Measurements from ENCODE around the gene SLC22A1. TPM values are rescaled to one million over a fixed set of nuclear protein-coding genes. Genes with fewer than 3 reads are reported as not detected.
"Not testable (repeated sequence)": the region's sequence is repeated elsewhere in the genome, so short reads cannot be mapped to it uniquely, and the experiment has no call there.

Gene SLC22A1
- total RNA-seq, 2 experiments from 2014 or later = 0.14 to 0.99 TPM

GRCh38 chr6:160154471-160154870, 32.9 kb downstream of the SLC22A1 start:
- ChIA-PET POLR2A (no interaction called here), CTCF (no interaction called here)
- no peak for DNase-seq
- Mint-ChIP-seq H3K9me3 (peaks cover 7% of the 10 kb centered on the region), H3K27ac (no peak overlapping the region), H3K27me3 (no peaks in the 10 kb centered on the region), H3K4me1 (ENCODE audit: low read depth) (no peaks in the 10 kb centered on the region), H3K4me3 (no peak overlapping the region), H3K36me3 (peaks cover 4% of the 10 kb centered on the region)
- intact Hi-C loops (cut with micrococcal nuclease) = no loop called here

DNA sequence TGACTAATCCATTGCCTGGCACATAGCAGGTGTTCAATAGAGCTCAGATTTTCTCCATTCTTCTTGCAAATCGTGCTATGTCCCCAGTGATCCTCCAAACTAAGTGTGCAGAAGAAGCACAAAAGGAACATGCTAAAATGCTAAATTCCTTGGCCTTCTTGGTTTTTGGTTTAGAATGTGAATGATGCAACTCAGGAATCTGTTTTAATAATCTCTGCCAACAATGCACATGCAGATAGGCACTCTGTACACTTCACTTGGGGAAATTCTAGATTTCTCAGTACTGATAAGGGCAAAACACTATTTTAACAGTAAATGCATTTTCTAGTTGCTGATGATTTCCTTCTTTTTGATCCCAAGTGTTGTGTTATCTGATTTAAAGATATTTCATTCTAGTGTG, 35.2 kb downstream of the SLC22A1 start:
- ChIA-PET POLR2A (no interaction called here), CTCF (interaction anchor here (1.3 kb wide), 1 partner anchor 299 kb away, joined by 3 read pairs; no protein-coding TSS in a partner anchor)
- H3K27me3 Mint-ChIP-seq = no peaks in the 10 kb centered on the region
- H3K9me3 Mint-ChIP-seq = peaks cover 7% of the 10 kb centered on the region
- H3K27ac Mint-ChIP-seq = no peak overlapping the region
- no peak overlapping the region for H3K4me3 Mint-ChIP-seq
- peaks cover 1% of the 10 kb centered on the region for H3K36me3 Mint-ChIP-seq
- no peaks in the 10 kb centered on the region for H3K4me1 Mint-ChIP-seq (ENCODE audit: low read depth)
- intact Hi-C loops (cut with micrococcal nuclease) = no loop called here
- no peak for DNase-seq

- intact Hi-C loops (cut with micrococcal nuclease) = no loop called here
Measured at GRCh38 chr6:160160450-160160849, 38.8 kb downstream of the SLC22A1 start.

GRCh38 chr6:160160929-160161646, 39.5 kb downstream of the SLC22A1 start:
- no peak overlapping the region for H3K27ac Mint-ChIP-seq
- H3K27me3 Mint-ChIP-seq = peaks cover 6% of the 10 kb centered on the region
- ChIA-PET POLR2A (no interaction called here), CTCF (interaction anchor here (1.3 kb wide), 1 partner anchor 294 kb away, joined by 3 read pairs; no protein-coding TSS in a partner anchor)
- intact Hi-C loops (cut with micrococcal nuclease) = no loop called here
- no peaks in the 10 kb centered on the region for H3K4me1 Mint-ChIP-seq (ENCODE audit: low read depth)
- H3K9me3 Mint-ChIP-seq = no peaks in the 10 kb centered on the region
- H3K4me3 Mint-ChIP-seq = no peak overlapping the region
- H3K36me3 Mint-ChIP-seq = no peaks in the 10 kb centered on the region
- no peak for DNase-seq

More at GRCh38 chr6:160160450-160160849, 38.8 kb downstream of the SLC22A1 start:
- no peak overlapping the region for H3K27ac Mint-ChIP-seq
- POLR2A ChIA-PET = no interaction called here
- no peak for DNase-seq
- no peaks in the 10 kb centered on the region for H3K9me3 Mint-ChIP-seq
- no peaks in the 10 kb centered on the region for H3K36me3 Mint-ChIP-seq
- no peak overlapping the region for H3K4me3 Mint-ChIP-seq
- H3K4me1 Mint-ChIP-seq (ENCODE audit: low read depth) = no peaks in the 10 kb centered on the region
- CTCF ChIA-PET = no interaction called here
- peaks cover 6% of the 10 kb centered on the region for H3K27me3 Mint-ChIP-seq

DNA sequence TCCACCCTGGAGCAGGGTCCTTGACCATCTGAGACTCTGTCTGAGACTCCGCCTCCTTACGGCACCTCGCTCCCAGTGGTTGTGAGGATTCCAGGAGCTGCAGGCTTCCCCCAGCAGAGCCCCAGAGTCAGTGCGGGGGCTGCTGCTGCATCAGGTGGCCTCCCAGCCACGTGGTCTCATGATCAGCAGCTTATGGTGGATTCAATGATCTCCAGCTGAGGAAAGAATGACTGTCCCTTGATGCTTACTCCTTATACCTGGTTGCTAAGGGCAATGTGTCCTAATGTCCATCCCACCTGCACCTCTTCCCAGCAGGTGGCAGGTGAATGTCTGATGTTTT, 40.0 kb downstream of the SLC22A1 start:
- CTCF ChIA-PET = interaction anchor here (1.3 kb wide), 1 partner anchor 294 kb away, joined by 3 read pairs; no protein-coding TSS in a partner anchor
- Mint-ChIP-seq H3K4me3 (no peak overlapping the region), H3K27ac (no peak overlapping the region), H3K36me3 (no peaks in the 10 kb centered on the region), H3K27me3 (peaks cover 6% of the 10 kb centered on the region), H3K9me3 (no peaks in the 10 kb centered on the region), H3K4me1 (ENCODE audit: low read depth) (no peaks in the 10 kb centered on the region)
- POLR2A ChIA-PET = no interaction called here
- intact Hi-C loops (cut with micrococcal nuclease) = no loop called here
- no peak for DNase-seq

DNA sequence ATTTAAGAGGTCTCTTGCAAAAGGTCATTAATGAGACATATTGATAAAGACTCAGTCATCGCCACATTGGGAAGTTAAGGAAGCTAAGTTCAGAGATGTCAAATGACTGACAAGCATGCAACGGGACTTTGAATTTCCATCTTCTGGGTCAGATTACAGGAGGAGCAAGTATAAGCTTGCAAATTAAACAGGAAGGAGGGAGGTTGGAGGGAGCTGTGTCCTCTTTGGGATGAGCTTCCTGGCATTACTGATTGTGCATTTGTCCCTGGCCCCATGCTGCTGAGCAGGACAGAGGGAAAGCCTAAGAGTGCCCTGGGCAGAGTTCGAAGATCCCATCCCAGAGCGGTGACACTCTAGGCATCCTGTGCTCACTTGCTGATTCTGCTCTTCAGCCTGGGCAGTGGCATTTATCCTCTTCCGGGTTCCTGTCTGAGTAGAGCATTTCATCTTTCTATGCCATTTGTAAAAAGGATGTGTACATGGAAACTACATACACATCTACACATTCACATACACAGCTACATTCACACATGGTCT, 40.5 kb downstream of the SLC22A1 start:
- ChIA-PET CTCF (interaction anchor here (1.3 to 1.8 kb wide), 2 partner anchors 24 to 293 kb away, joined by 3 read pairs; no protein-coding TSS in a partner anchor), POLR2A (no interaction called here)
- Mint-ChIP-seq H3K4me3 (no peak overlapping the region), H3K4me1 (ENCODE audit: low read depth) (no peaks in the 10 kb centered on the region), H3K27me3 (peaks cover 6% of the 10 kb centered on the region), H3K36me3 (no peaks in the 10 kb centered on the region), H3K27ac (no peak overlapping the region), H3K9me3 (no peaks in the 10 kb centered on the region)
- no peak for DNase-seq
- intact Hi-C loops (cut with micrococcal nuclease) = no loop called here

GRCh38 chr6:160163425-160163824, 41.8 kb downstream of the SLC22A1 start:
- no peaks in the 10 kb centered on the region for H3K36me3 Mint-ChIP-seq
- H3K27ac Mint-ChIP-seq = no peak overlapping the region
- H3K4me1 Mint-ChIP-seq (ENCODE audit: low read depth) = no peaks in the 10 kb centered on the region
- DNase-seq = no peak
- H3K27me3 Mint-ChIP-seq = peaks cover 8% of the 10 kb centered on the region
- H3K4me3 Mint-ChIP-seq = no peak overlapping the region
- ChIA-PET CTCF (interaction anchor here (1.8 kb wide), 1 partner anchor 25 kb away, joined by 3 read pairs; no protein-coding TSS in a partner anchor), POLR2A (no interaction called here)
- intact Hi-C loops (cut with micrococcal nuclease) = no loop called here
- H3K9me3 Mint-ChIP-seq = no peaks in the 10 kb centered on the region

DNA sequence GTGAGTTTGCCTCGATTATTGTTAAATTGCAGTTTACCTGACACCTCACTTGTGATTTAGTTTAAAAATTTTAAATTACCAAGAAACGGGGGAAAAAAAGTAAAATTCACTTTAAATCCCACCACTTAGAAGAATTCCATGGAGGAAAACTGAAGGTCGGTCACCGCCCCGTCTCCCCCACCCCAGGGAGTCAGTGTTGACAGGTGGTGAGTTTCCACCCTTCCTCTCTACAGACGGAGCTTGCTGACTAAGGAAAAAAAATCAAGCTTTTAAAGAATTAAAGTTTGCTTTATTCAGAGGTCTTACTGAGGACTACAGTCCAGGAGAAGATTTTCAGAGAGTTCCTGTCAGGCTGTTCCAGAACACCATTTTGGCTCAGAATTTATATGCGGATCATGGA, 42.3 kb downstream of the SLC22A1 start:
- DNase-seq = no peak
- Mint-ChIP-seq H3K36me3 (no peaks in the 10 kb centered on the region), H3K27me3 (peaks cover 8% of the 10 kb centered on the region), H3K9me3 (no peaks in the 10 kb centered on the region), H3K27ac (no peak overlapping the region), H3K4me1 (ENCODE audit: low read depth) (no peaks in the 10 kb centered on the region), H3K4me3 (no peak overlapping the region)
- ChIA-PET CTCF (no interaction called here), POLR2A (no interaction called here)
- intact Hi-C loops (cut with micrococcal nuclease) = no loop called here

- H3K36me3 Mint-ChIP-seq; CTCF ChIA-PET; H3K4me3 Mint-ChIP-seq; H3K9me3 Mint-ChIP-seq; POLR2A ChIA-PET; H3K27ac Mint-ChIP-seq; H3K4me1 Mint-ChIP-seq (ENCODE audit: low read depth); DNase-seq; intact Hi-C loops (cut with micrococcal nuclease): not testable (repeated sequence)
- H3K27me3 Mint-ChIP-seq = peaks cover 13% of the 10 kb centered on the region
Measured at GRCh38 chr6:160165928-160166327, 44.3 kb downstream of the SLC22A1 start.

DNA sequence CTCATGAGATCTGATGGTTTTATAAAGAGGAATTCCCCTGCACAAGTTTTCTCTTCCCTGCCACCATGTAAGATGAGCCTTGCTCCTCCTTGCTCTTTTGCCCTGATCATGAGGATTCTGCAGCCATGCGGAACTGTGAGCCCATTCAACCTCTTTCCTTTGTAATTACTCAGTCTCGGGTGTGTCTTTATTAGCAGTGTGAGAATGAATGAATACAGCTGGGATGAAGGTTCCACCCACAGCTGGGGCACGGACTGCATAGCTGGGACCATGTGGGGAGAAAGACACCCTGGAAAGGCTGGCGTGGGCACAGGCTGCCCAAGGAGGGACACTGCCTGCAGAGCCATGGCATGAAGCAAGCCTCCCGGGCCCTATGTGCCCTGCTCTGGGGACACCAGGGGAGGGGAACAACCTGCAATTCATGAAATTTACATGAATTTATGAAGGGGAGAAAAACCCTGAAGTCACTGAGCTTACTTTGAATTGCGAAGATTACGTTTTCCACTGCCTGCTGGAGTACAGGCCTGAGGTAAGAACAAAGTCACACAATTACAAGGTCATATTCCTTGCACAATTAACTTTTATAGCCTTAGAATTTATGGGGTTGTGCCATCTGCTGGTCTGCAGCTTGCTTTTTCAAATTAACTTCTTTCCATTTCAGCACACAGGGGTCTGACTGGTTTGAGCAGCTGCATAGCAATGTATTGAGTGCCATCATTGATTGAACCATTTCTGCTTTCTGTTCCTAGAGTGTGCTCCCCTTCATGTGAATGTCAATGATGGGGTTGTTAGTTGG, 46.2 kb downstream of the SLC22A1 start:
- Mint-ChIP-seq H3K27me3 (peaks cover 19% of the 10 kb centered on the region), H3K4me3 (no peak overlapping the region), H3K4me1 (ENCODE audit: low read depth) (no peaks in the 10 kb centered on the region), H3K36me3 (no peaks in the 10 kb centered on the region), H3K9me3 (no peaks in the 10 kb centered on the region), H3K27ac (no peak overlapping the region)
- ChIA-PET CTCF (no interaction called here), POLR2A (no interaction called here)
- intact Hi-C loops (cut with micrococcal nuclease) = no loop called here
- DNase-seq = no peak

DNA sequence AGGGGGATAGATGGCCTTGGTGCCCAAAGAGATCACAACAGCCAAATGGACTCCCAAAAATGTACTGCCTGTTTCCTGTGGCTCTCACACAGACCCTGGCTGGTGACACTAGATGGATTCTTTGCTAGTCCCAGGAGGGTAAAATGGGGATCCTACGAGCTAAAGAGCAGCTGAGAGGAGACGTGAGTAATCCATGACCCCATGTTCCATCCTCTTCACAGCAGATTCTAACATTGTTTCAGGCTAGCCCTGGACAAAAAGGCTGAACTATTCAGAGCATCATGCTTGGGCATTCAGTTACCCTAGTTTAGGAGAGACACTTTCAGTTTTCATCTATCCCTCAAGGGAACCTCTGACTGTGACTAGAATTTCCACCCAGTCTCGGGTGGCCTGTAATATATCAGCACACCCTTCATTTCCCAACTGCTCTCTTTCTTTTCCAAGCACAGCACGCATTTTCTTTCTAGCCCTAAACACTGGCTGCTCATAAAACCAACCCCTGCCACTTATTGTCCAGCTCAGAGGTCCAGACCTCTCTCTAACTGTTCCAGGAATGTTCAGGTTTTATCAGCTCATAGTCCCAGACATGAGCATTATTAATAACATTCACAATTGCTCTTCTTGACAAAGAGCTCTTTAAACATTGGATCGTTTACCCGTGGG, 48.5 kb downstream of the SLC22A1 start:
- DNase-seq = no peak
- POLR2A ChIA-PET = no interaction called here
- H3K4me3 Mint-ChIP-seq = no peak overlapping the region
- H3K36me3 Mint-ChIP-seq = no peaks in the 10 kb centered on the region
- peaks cover 16% of the 10 kb centered on the region for H3K27me3 Mint-ChIP-seq
- no peaks in the 10 kb centered on the region for H3K9me3 Mint-ChIP-seq
- intact Hi-C loops (cut with micrococcal nuclease) = no loop called here
- H3K4me1 Mint-ChIP-seq (ENCODE audit: low read depth) = no peaks in the 10 kb centered on the region
- H3K27ac Mint-ChIP-seq = no peak overlapping the region
- CTCF ChIA-PET = no interaction called here

DNA sequence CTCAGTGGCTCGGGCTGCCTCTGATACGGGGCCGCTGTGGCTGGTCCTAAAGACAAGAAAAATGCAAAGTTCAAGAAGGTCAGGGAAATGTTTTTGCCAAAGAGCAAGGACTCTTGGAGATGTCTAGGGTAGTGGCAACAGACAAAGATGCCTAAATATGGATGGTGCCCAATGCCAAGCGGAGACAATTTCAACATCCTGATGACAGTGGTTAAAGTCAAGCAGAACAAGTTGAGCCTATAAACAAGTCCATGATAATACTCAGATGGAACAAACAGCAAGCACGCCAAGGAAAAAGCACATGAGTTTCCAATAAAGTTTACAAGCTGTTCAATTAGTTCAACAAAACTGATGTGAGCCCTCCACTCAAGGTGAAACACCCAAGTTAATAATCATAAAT, 51.1 kb downstream of the SLC22A1 start:
- POLR2A ChIA-PET = no interaction called here
- Mint-ChIP-seq H3K9me3 (no peaks in the 10 kb centered on the region), H3K4me1 (ENCODE audit: low read depth) (no peaks in the 10 kb centered on the region), H3K36me3 (no peaks in the 10 kb centered on the region), H3K27ac (no peak overlapping the region), H3K27me3 (peaks cover 13% of the 10 kb centered on the region), H3K4me3 (no peak overlapping the region)
- DNase-seq = no peak
- CTCF ChIA-PET = no interaction called here
- intact Hi-C loops (cut with micrococcal nuclease) = no loop called here
